T1000 (cell line): ENCODE data around the gene NOL4L.

Source experiments
- DNase-seq: peaks from one replicate; lab custom pipeline; 2025; ENCODE audit warnings: mixed read lengths; lab: John Stamatoyannopoulos, UW

Gene NOL4L

GRCh38 chr20:32539817-32540675, 45.1 kb downstream of the NOL4L start:
- no peak for DNase-seq

GRCh38 chr20:32539026-32539816, 45.9 kb downstream of the NOL4L start:
- no peak for DNase-seq

- no peak for DNase-seq
These were observed 46.6 kb downstream of the NOL4L start for GRCh38 chr20:32538526-32538939.

- no peak for DNase-seq
These were observed 47.2 kb downstream of the NOL4L start for GRCh38 chr20:32537657-32538525.

- DNase-seq = no peak
These were observed 48.1 kb downstream of the NOL4L start for GRCh38 chr20:32536851-32537656.

GRCh38 chr20:32535953-32536823, 48.9 kb downstream of the NOL4L start:
- DNase-seq = no peak

- no peak for DNase-seq
These were observed 49.7 kb downstream of the NOL4L start for GRCh38 chr20:32535316-32535952.

GRCh38 chr20:32534661-32535240, 50.4 kb downstream of the NOL4L start:
- no peak for DNase-seq

- no peak for DNase-seq
These were observed 51.4 kb downstream of the NOL4L start for GRCh38 chr20:32533732-32534131.

GRCh38 chr20:32532246-32532645, 52.9 kb downstream of the NOL4L start:
- DNase-seq = no peak

- DNase-seq = no peak
These were observed 56.0 kb downstream of the NOL4L start for GRCh38 chr20:32528905-32529670.

GRCh38 chr20:32528171-32528891, 56.8 kb downstream of the NOL4L start:
- DNase-seq = no peak

GRCh38 chr20:32527447-32528055, 57.6 kb downstream of the NOL4L start:
- no peak for DNase-seq

GRCh38 chr20:32527052-32527446, 58.1 kb downstream of the NOL4L start:
- no peak for DNase-seq

- DNase-seq = no peak
These were observed 58.6 kb downstream of the NOL4L start for GRCh38 chr20:32526541-32526940.

- no peak for DNase-seq
These were observed 59.0 kb downstream of the NOL4L start for GRCh38 chr20:32526125-32526524.

- no peak for DNase-seq
These were observed 60.2 kb downstream of the NOL4L start for GRCh38 chr20:32524829-32525501.
